ENCODE measurements around the gene RNF17.
"Not testable (repeated sequence)": the region's sequence is repeated elsewhere in the genome, so short reads cannot be mapped to it uniquely, and the experiment has no call there.

Gene RNF17, protein sequence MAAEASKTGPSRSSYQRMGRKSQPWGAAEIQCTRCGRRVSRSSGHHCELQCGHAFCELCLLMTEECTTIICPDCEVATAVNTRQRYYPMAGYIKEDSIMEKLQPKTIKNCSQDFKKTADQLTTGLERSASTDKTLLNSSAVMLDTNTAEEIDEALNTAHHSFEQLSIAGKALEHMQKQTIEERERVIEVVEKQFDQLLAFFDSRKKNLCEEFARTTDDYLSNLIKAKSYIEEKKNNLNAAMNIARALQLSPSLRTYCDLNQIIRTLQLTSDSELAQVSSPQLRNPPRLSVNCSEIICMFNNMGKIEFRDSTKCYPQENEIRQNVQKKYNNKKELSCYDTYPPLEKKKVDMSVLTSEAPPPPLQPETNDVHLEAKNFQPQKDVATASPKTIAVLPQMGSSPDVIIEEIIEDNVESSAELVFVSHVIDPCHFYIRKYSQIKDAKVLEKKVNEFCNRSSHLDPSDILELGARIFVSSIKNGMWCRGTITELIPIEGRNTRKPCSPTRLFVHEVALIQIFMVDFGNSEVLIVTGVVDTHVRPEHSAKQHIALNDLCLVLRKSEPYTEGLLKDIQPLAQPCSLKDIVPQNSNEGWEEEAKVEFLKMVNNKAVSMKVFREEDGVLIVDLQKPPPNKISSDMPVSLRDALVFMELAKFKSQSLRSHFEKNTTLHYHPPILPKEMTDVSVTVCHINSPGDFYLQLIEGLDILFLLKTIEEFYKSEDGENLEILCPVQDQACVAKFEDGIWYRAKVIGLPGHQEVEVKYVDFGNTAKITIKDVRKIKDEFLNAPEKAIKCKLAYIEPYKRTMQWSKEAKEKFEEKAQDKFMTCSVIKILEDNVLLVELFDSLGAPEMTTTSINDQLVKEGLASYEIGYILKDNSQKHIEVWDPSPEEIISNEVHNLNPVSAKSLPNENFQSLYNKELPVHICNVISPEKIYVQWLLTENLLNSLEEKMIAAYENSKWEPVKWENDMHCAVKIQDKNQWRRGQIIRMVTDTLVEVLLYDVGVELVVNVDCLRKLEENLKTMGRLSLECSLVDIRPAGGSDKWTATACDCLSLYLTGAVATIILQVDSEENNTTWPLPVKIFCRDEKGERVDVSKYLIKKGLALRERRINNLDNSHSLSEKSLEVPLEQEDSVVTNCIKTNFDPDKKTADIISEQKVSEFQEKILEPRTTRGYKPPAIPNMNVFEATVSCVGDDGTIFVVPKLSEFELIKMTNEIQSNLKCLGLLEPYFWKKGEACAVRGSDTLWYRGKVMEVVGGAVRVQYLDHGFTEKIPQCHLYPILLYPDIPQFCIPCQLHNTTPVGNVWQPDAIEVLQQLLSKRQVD (N-terminal part only)

DNA sequence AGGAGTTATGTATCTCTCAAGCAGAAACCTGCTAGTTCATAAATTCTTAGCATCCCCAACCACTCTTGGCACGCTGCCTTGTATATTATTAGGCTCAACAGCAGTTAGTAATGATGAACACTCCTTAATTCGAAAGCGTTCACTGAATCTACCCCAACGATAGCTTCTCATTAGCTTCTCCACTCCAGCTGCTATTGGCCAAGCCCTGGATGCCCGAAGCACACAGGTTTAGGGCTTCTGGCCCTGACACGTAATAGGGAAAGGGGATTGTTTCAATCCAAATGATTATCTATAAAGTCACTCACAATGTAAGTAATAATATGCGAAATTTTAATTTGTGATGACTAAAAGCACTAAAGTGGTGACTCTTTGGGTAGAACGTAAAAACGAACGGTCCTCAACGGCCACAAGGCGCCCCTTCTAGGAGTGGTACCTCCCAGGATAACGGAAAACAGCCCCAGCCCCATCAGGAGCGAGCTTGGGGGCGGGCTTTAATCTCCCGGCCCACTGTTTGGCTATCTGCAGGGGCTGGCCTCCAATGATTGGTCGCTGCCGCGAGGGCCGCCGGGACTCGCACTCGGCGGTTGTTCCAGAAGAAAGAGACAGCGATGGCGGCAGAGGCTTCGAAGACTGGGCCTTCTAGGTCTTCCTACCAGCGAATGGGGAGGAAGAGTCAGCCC is at the start of gene RNF17:
RNF17 (plus strand) TSS at position 574 of the 680 bp plus-strand sequence; CDS start at position 609, 35 bp downstream.
- DNase-seq: no peak

DNA sequence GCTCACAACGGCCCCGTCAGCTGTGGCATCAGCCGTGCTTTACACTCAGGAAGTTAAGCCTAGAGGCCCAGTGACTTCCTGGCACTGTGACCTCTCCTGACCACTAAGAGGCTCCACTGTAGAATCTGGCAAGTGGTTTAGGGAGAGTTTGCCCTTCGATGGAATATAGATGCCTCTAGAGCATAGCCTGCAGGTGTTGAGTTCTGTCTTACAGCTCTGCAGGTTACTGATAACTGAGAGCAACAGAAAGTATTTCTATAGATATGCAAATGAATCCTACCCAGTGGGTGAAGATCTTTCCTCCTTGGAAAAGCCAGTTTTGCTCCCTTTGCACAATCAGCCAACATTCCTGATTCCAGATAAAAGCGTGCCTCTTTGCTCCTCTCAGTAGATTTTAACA is 48.0 kb upstream of the RNF17 start:
- DNase-seq: no peak

DNA sequence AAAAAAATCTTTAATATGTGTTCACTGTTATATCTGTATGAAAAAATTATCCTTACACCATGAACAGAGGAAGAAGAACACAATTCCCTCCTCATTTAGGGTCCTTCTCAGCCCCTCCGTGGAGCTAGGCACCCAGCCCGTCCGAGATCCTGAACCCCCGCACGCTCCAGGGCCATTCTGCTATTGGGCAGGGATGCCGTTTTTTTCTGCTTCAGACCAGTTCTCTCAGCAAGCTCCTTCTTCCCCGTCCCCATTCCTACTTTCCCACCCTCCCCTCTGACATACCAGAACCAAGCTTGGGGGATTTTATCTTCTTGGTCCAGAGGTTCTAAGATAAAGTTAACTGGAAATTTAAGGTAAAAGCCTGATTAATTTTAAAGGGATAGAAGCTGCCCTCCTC is 47.5 kb upstream of the RNF17 start:
- no peak for DNase-seq

GRCh38 chr13:24717217-24717616 is 46.8 kb upstream of the RNF17 start:
- DNase-seq: no peak

- no peak for DNase-seq
These were observed 45.6 kb upstream of the RNF17 start for GRCh38 chr13:24718192-24718965.

GRCh38 chr13:24719139-24719538 is 44.8 kb upstream of the RNF17 start:
- DNase-seq: no peak

GRCh38 chr13:24723206-24723605 is 40.8 kb upstream of the RNF17 start:
- DNase-seq: no peak

DNA sequence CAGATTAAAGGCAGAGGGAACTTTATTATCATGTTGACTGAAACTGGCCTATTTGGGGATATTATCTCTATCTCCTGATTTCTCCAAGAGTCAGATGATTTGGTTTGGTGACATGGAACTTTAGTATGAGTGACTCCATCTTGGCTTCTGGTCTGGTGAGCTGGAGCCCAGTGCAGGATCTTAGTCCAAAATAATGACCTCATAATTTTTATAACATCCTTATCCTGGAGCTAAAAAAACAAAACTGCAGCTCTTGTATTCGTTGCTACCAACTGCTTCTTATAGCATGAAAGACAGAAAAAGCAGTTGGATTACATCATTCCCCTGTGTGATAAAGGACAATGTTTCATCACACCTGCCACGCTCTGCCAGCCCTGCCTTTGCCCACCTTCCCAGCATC is 39.3 kb upstream of the RNF17 start:
- no peak for DNase-seq

DNA sequence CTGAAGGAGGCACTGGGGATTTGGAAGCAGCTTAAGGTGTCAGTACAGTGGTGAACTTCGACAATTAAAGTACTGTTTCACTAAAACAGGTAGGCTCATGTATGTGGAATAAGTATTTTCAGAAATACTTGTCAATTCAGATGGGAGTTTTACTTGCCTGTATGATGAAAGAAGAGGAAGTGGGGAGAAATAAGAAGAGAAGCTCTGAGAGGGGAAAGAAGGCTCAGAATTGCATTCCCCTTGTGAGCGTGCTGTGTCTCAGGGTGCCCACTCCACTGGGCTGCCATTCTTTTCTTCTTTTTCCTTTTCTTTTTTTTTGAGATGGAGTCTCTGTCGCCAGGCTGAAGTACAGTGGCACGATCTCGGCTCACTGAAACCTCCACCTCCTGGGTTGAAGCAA is 38.6 kb upstream of the RNF17 start:
- no peak for DNase-seq

DNA sequence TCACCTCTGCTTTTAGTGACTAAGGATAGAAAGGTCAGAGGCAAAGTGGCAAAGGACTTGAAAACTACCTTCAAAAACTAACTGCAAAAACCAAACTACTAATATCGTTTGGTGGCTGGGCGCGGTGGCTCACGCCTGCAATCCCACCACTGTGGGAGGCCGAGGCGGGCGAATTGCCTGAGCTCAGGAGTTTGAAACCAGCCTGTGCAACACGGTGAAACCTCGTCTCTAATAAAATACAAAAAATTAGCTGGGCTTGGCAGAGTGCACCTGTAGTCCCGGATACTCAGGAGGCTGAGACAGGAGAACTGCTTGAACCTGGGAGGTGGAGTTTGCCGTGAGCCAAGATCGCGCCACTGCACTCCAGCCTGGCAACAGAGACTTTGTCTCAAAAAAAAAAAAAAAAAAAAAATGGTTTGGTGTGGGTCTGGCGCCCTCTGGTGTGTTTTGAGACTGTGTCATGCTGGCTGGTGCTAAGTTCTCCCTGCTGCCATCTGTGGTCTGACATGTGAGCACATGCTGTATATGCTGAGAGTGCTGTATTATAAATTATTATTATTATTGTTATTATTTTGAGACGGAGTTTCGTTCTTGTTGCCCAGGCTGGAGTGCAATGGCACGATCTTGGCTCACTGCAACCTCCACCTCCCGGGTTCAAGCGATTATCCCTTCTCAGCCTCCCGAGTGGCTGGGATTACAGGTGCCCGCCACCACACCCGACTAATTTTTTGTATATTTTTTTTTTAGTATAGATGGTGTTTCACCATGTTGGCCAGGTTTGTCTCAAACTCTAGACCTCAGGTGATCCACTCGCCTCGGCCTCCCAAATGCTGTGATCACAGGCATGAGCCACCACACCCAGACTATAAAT is 36.0 kb upstream of the RNF17 start:
- DNase-seq: peak; percentile 52

GRCh38 chr13:24730873-24731567 is 32.9 kb upstream of the RNF17 start:
- DNase-seq: not testable (repeated sequence)

DNA sequence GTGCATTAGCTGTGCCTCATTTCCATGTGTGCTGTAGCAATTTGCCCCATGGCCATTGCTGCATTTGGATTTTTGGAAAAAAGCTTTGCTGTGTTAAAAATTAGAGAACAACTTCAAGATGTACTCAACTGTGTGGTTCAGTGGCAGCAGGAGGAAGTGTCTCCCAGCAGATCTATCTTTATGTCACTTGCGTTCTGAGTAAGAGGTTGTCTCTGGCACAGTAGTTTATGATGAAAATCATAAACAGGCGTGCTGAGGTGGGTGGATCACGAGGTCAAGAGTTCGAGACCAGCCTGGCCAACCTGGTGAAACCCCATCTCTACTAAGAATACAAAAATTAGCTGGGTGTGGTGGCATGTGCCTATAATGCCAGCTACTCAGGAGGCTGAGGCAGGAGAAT is 29.0 kb upstream of the RNF17 start:
- DNase-seq: no peak

DNA sequence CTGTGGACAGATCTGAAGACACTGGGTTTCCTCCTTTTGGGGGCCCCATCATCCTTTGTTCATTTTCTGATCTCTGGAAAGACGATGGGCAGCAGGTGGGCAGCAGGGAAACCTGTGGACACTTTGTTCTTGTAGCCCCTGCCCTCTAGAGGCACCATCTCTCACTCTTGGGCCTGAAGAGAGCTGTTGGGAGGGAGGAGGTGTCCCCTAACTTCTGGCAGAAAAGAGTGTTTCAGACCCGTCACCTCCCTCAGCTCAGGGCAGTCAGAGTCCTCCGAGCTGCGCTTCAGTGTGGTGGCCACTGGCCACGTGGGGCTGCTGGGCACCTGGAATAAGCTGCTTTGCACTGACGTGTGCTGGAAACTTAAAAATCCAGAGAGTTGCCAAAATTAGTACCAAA is 26.9 kb upstream of the RNF17 start:
- no peak for DNase-seq

- no peak for DNase-seq
These were observed 25.6 kb upstream of the RNF17 start for GRCh38 chr13:24738366-24738847.

DNA sequence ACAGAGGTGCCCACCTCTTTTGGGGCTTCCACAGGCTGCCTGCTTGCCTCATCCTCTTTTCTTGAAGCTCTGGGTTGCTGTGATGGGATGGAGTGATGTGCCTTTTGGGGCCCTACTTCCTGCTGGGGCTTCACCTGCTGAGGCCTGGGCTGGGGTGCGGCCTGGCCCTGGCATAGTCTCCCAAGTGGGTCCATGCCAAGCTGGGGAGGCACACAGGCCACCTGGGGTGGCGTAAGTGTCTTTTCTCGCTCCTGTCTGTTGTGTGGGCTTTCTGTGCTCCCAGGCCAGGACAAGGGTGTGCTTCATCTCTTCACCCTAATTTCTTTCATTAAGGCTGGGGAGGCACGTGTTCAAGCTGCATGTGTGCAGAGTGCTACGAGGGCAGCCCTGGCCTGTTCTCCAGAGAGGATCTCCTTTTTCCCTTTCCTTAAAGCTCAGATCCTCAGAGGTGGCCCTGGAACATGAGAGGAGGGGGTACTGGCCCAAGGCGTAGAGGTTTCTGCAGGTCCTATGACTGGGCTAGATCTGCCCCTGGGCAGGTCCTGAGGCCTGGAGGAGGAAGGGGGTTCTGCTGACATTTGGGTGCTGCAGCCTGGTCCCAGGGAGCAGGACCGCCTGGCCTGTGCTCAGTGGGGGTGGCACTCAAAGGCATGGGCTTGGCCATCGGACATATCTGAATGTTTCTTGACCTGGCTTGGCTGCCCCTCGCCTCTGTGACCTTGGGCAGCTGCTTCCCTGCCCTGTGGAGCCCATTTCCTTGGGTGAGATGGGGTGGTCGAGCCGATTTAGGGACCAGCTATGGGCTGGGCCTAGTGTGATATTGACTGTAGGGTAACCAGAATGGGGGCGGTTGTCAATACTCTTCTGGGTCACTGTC is 23.7 kb upstream of the RNF17 start:
- no peak for DNase-seq

DNA sequence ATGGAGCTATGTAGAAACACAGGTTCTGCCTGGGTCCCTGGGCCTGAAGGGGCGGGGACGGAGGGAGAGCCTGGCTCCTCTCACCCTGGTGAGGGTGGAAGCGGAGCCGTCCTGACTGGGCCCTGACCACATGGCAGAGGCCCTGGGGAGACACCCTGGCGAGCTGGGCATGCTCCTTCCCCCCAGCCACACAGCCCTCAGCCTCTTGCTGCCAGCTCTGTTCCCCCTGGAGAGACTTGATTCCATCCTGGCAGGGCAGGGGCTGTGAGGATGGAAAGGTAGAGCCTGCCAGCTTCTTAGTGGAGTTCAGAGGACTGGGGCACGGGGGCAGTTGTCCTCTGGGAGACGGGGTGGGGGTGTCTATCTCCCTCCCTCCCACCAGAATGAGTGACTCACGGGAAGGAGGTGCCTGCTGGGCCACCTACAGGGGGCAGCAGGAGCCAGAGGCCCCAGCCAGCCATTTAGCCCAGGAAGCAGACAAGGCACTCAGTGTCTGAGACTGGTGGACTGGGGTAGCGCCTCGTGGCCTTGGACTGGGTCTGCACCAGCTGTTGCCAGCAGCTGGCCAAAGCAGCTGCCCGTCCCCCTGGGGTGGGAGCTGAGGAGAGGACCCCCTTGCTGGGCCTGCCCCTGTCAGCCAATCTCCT is 22.8 kb upstream of the RNF17 start:
- no peak for DNase-seq

DNA sequence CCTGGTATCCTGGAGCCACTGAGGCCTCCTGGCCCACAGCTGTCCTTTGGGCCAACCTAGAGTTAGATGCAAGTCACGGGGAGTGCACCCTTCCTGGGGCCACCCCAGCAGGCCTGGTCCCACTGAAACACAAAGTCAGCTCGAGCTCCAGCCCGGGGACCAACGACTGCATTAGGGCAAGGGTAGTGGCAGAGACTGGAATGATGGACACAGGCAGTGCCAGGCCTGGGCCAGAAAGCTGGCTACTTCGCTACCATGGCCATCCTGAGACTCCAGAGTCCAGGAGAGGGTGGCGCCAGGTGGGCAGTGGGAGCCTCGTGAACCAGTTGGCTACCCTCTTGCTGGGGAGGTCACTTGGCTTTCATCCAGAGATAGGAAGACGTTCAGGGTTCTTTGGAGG is 22.2 kb upstream of the RNF17 start:
- no peak for DNase-seq

GRCh38 chr13:24742294-24742693 is 21.7 kb upstream of the RNF17 start:
- no peak for DNase-seq
